Endodermal cell (in vitro differentiated cells): ENCODE data around the gene LHX3. TPM values are rescaled to one million over a fixed set of nuclear protein-coding genes. Genes with fewer than 3 reads are reported as not detected.
A peak's percentile ranks its signal among the peaks of the same experiment; 100 is the strongest.

Source experiments
- DNase-seq: peaks from one replicate; pipeline ENCODE4 v3.0.0-alpha.2; 2017
- H3K27ac ChIP-seq: 2 replicates; pipeline ENCODE4 v1.5.1; 2013; ENCODE audit warnings: mild to moderate bottlenecking, low read depth, low read length, moderate library complexity
- H3K27me3 ChIP-seq: 2 replicates; pipeline ENCODE4 v1.6.1; 2013; ENCODE audit warnings: mild to moderate bottlenecking, low read length, moderate library complexity; ENCODE audit not compliant: insufficient read depth, control insufficient read depth, poor library complexity, severe bottlenecking
- H3K36me3 ChIP-seq: 2 replicates; pipeline ENCODE4 v1.7.0; 2013; ENCODE audit warnings: mild to moderate bottlenecking, low read length, moderate library complexity; ENCODE audit not compliant: control insufficient read depth, insufficient read depth
- H3K4me1 ChIP-seq: one replicate; pipeline ENCODE4 v1.7.0; 2013; ENCODE audit warnings: low read length; ENCODE audit not compliant: control insufficient read depth, insufficient read depth
- H3K4me3 ChIP-seq: 2 replicates; pipeline ENCODE4 v1.5.1; 2013; ENCODE audit warnings: mild to moderate bottlenecking, low read length, moderate library complexity
- H3K9ac ChIP-seq: 2 replicates; pipeline ENCODE4 v1.6.1; 2013; ENCODE audit warnings: mild to moderate bottlenecking, low read length, moderate library complexity; ENCODE audit not compliant: poor library complexity, severe bottlenecking; ENCODE audit errors: extremely low read depth
- H3K9me3 ChIP-seq: 2 replicates; pipeline ENCODE4 v1.6.1; 2013; ENCODE audit warnings: mild to moderate bottlenecking, low read length, moderate library complexity; ENCODE audit not compliant: control insufficient read depth
- H3K27ac Mint-ChIP-seq: 2 replicates; pipeline ENCODE4 v1.8.0; 2020; ENCODE audit warnings: mixed read lengths
- H3K27me3 Mint-ChIP-seq: 2 replicates; pipeline ENCODE4 v1.8.0; 2021; ENCODE audit warnings: mild to moderate bottlenecking, mixed read lengths; ENCODE audit not compliant: insufficient read depth
- H3K36me3 Mint-ChIP-seq: 2 replicates; pipeline ENCODE4 v1.8.0; 2020; ENCODE audit warnings: low read depth, mixed read lengths
- H3K4me1 Mint-ChIP-seq: 2 replicates; pipeline ENCODE4 v1.8.0; 2020; ENCODE audit warnings: mixed read lengths
- H3K4me3 Mint-ChIP-seq: 2 replicates; pipeline ENCODE4 v1.8.0; 2020; ENCODE audit warnings: mild to moderate bottlenecking, moderate library complexity, mixed read lengths
- H3K9me3 Mint-ChIP-seq: 2 replicates; pipeline ENCODE4 v1.8.0; 2020; ENCODE audit warnings: mild to moderate bottlenecking, mixed read lengths
- CTCF ChIP-seq: fragments of 200-600 bp; sonication (generic); conservative IDR thresholded peaks from 2 replicates; pipeline ENCODE4 v1.5.0; 2021; ENCODE audit warnings: antibody characterized with exemption, mild to moderate bottlenecking
- WGBS, 2 experiments: methylation state at CpG; one replicate each; pipeline versions ENCODE4 v1.1.5 to v1.1.7; 2013; ENCODE audit warnings: missing lambda C conversion rate in 2 of 2, mixed read lengths in 1 of 2; ENCODE audit not compliant: insufficient coverage in 1 of 2, insufficient read length in 1 of 2; 5-methylcytosine and 5-hydroxymethylcytosine counted together
- total RNA-seq, 2 donors: library from RNA; stranded (reverse); fragmentation: NEBNext Ultra II Directional in 1 of 2; extraction: Animal tissue kit (Norgen Biotek cat#: 25700) in 1 of 2; gene quantifications; 2 replicates in 1 of 2; 3 replicates in 1 of 2; pipeline ENCODE4 v1.2.1, GENCODE V29; 2021

The LHX3 gene
- total RNA-seq, 2 donors from 2014 or later = not detected

GRCh38 chr9:136201609-136202453, 3.1 kb downstream of the LHX3 start:
- Histone ChIP-seq H3K4me1 (no peaks in the 10 kb centered on the region), H3K27me3 (peaks cover 92% of the 10 kb centered on the region), H3K9ac (no peak overlapping the region), H3K36me3 (no peaks in the 10 kb centered on the region), H3K9me3 (no peaks in the 10 kb centered on the region), H3K27ac (no peak overlapping the region), H3K4me3 (no peak overlapping the region)
- WGBS, 2 experiments = 10 to 18% methylated on average over 9 to 85 of the region's 85 CpGs
- Mint-ChIP-seq H3K4me3 (no peak overlapping the region), H3K4me1 (no peaks in the 10 kb centered on the region), H3K27me3 (peaks cover 76% of the 10 kb centered on the region), H3K27ac (no peak overlapping the region), H3K36me3 (peaks cover under 1% of the 10 kb centered on the region), H3K9me3 (no peaks in the 10 kb centered on the region)
- DNase-seq = peak; percentile 84
- no peak for TF ChIP-seq CTCF

GRCh38 chr9:136201174-136201573, 3.8 kb downstream of the LHX3 start:
- H3K9ac ChIP-seq = no peak overlapping the region
- no peaks in the 10 kb centered on the region for H3K4me1 ChIP-seq
- DNase-seq = no peak
- H3K27me3 Mint-ChIP-seq = peaks cover 82% of the 10 kb centered on the region
- no peaks in the 10 kb centered on the region for H3K9me3 Mint-ChIP-seq
- H3K27ac Mint-ChIP-seq = no peak overlapping the region
- no peaks in the 10 kb centered on the region for H3K9me3 ChIP-seq
- no peaks in the 10 kb centered on the region for H3K36me3 Mint-ChIP-seq
- no peak overlapping the region for H3K27ac ChIP-seq
- 59 to 69% methylated on average over 10 to 13 of the region's 13 CpGs for WGBS, 2 experiments
- peaks cover 97% of the 10 kb centered on the region for H3K27me3 ChIP-seq
- no peaks in the 10 kb centered on the region for H3K4me1 Mint-ChIP-seq
- no peak for TF ChIP-seq CTCF
- no peak overlapping the region for H3K4me3 Mint-ChIP-seq
- H3K4me3 ChIP-seq = no peak overlapping the region
- H3K36me3 ChIP-seq = no peaks in the 10 kb centered on the region

- no peak overlapping the region for H3K9ac ChIP-seq
- H3K4me1 ChIP-seq = no peaks in the 10 kb centered on the region
- DNase-seq = no peak
- TF ChIP-seq CTCF = no peak
- 71 to 79% methylated on average over 9 to 19 of the region's 19 CpGs for WGBS, 2 experiments
- H3K4me1 Mint-ChIP-seq = no peaks in the 10 kb centered on the region
- H3K27me3 Mint-ChIP-seq = peaks cover 90% of the 10 kb centered on the region
- H3K4me3 ChIP-seq = no peak overlapping the region
- H3K36me3 Mint-ChIP-seq = no peaks in the 10 kb centered on the region
- H3K27ac ChIP-seq = no peak overlapping the region
- H3K27me3 ChIP-seq = peaks cover 97% of the 10 kb centered on the region
- no peaks in the 10 kb centered on the region for H3K36me3 ChIP-seq
- H3K27ac Mint-ChIP-seq = no peak overlapping the region
- H3K9me3 ChIP-seq = no peaks in the 10 kb centered on the region
- H3K9me3 Mint-ChIP-seq = no peaks in the 10 kb centered on the region
- H3K4me3 Mint-ChIP-seq = no peak overlapping the region
These were observed 4.5 kb downstream of the LHX3 start for GRCh38 chr9:136200424-136200823.
